Measurements from ENCODE around the gene GOT2.
A peak's percentile ranks its signal among the peaks of the same experiment; 100 is the strongest.
"Not testable (repeated sequence)": the region's sequence is repeated elsewhere in the genome, so short reads cannot be mapped to it uniquely, and the experiment has no call there.

The GOT2 gene

GRCh38 chr16:58733671-58734458, at the start of gene GOT2:
Gene GOT2 (minus strand): TSS chr16:58734316. CDS start chr16:58734228, 88 bp downstream.
- peak; percentile 89 for DNase-seq (ENCODE audit: low read depth)
- H3K4me3 ChIP-seq (ENCODE audit: low read depth, low read length) = peak within 1 kb of the TSS; percentile 98
- TF ChIP-seq CTCF (conservative IDR thresholded peaks at IDR 0.05; ENCODE audit: low read depth, low read length) = peak; percentile 69

- not testable (repeated sequence) for DNase-seq (ENCODE audit: low read depth); H3K4me3 ChIP-seq (ENCODE audit: low read depth, low read length)
Observed at GRCh38 chr16:58779291-58779690, 45.2 kb upstream of the GOT2 start.

GRCh38 chr16:58773870-58774269, 39.8 kb upstream of the GOT2 start:
- no peak for TF ChIP-seq CTCF (conservative IDR thresholded peaks at IDR 0.05; ENCODE audit: low read depth, low read length)
- H3K4me3 ChIP-seq (ENCODE audit: low read depth, low read length) = no peak overlapping the region
- no peak for DNase-seq (ENCODE audit: low read depth)

- no peak for TF ChIP-seq CTCF (conservative IDR thresholded peaks at IDR 0.05; ENCODE audit: low read depth, low read length)
- no peak overlapping the region for H3K4me3 ChIP-seq (ENCODE audit: low read depth, low read length)
- no peak for DNase-seq (ENCODE audit: low read depth)
Observed at GRCh38 chr16:58768145-58768544, 34.0 kb upstream of the GOT2 start.

GRCh38 chr16:58767581-58767980, 33.5 kb upstream of the GOT2 start:
- no peak overlapping the region for H3K4me3 ChIP-seq (ENCODE audit: low read depth, low read length)
- TF ChIP-seq CTCF (conservative IDR thresholded peaks at IDR 0.05; ENCODE audit: low read depth, low read length) = no peak
- no peak for DNase-seq (ENCODE audit: low read depth)

GRCh38 chr16:58756650-58757332, 22.7 kb upstream of the GOT2 start:
- DNase-seq (ENCODE audit: low read depth) = no peak
- TF ChIP-seq CTCF (conservative IDR thresholded peaks at IDR 0.05; ENCODE audit: low read depth, low read length) = no peak
- H3K4me3 ChIP-seq (ENCODE audit: low read depth, low read length) = no peak overlapping the region

- no peak overlapping the region for H3K4me3 ChIP-seq (ENCODE audit: low read depth, low read length)
- peak; percentile 91 for TF ChIP-seq CTCF (conservative IDR thresholded peaks at IDR 0.05; ENCODE audit: low read depth, low read length)
- peak; percentile 88 for DNase-seq (ENCODE audit: low read depth)
Observed at GRCh38 chr16:58755989-58756649, 22.0 kb upstream of the GOT2 start.
